ENCODE results near the gene TSPYL1.
A peak's percentile ranks its signal among the peaks of the same experiment; 100 is the strongest.

Gene TSPYL1

GRCh38 chr6:116254297-116255056, 25.3 kb downstream of the TSPYL1 start:
- no peaks in the 10 kb centered on the region for H3K4me1 Mint-ChIP-seq
- ATAC-seq, result peak; percentile 22

GRCh38 chr6:116253505-116254296, 26.0 kb downstream of the TSPYL1 start, which contains the start of gene TSPYL4:
Gene TSPYL4, minus strand, starts transcription at chr6:116254075. Its CDS starts 67 bp downstream, at chr6:116254008.
- ATAC-seq, result peak; percentile 99
- Mint-ChIP-seq H3K36me3 (peaks cover 14% of the 10 kb centered on the region), H3K27ac (no peak within 1 kb of the TSS), H3K4me1 (peaks cover 1% of the 10 kb centered on the region), H3K4me3 (no peak within 1 kb of the TSS), H3K9me3 (no peaks in the 10 kb centered on the region)
- peak; percentile 70 to 89 for DNase-seq (ENCODE audit: low spot score in 2 of 2)

More at GRCh38 chr6:116254297-116255056, 25.3 kb downstream of the TSPYL1 start:
- Mint-ChIP-seq H3K27ac (no peak overlapping the region), H3K9me3 (no peaks in the 10 kb centered on the region), H3K36me3 (peaks cover 14% of the 10 kb centered on the region), H3K4me3 (no peak overlapping the region)
- DNase-seq (ENCODE audit: low spot score in 2 of 2), result no peak

- Mint-ChIP-seq H3K9me3 (no peaks in the 10 kb centered on the region), H3K4me3 (no peak overlapping the region), H3K36me3 (peaks cover 14% of the 10 kb centered on the region), H3K4me1 (peaks cover 7% of the 10 kb centered on the region), H3K27ac (no peak overlapping the region)
- DNase-seq (ENCODE audit: low spot score in 2 of 2), result no peak
- no peak for ATAC-seq
Measured at GRCh38 chr6:116253188-116253504, 26.6 kb downstream of the TSPYL1 start.

- peaks cover 14% of the 10 kb centered on the region for H3K36me3 Mint-ChIP-seq
- DNase-seq (ENCODE audit: low spot score in 2 of 2) (no peak), ATAC-seq (no peak)
- no peak overlapping the region for H3K4me3 Mint-ChIP-seq
- H3K9me3 Mint-ChIP-seq, result no peaks in the 10 kb centered on the region
- H3K4me1 Mint-ChIP-seq, result peaks cover 7% of the 10 kb centered on the region
- H3K27ac Mint-ChIP-seq, result peak overlapping the region; percentile 79
Measured at GRCh38 chr6:116251568-116252384, 28.0 kb downstream of the TSPYL1 start.

- H3K27ac Mint-ChIP-seq, result peak overlapping the region; percentile 0
- peaks cover 7% of the 10 kb centered on the region for H3K4me1 Mint-ChIP-seq
- H3K4me3 Mint-ChIP-seq, result no peak overlapping the region
- H3K36me3 Mint-ChIP-seq, result peaks cover 24% of the 10 kb centered on the region
- no peaks in the 10 kb centered on the region for H3K9me3 Mint-ChIP-seq
- ATAC-seq (no peak), DNase-seq (ENCODE audit: low spot score in 2 of 2) (no peak)
Measured at GRCh38 chr6:116248577-116248976, 31.2 kb downstream of the TSPYL1 start.

- Mint-ChIP-seq H3K4me3 (no peak overlapping the region), H3K9me3 (no peaks in the 10 kb centered on the region), H3K4me1 (peaks cover 7% of the 10 kb centered on the region), H3K27ac (no peak overlapping the region), H3K36me3 (peaks cover 25% of the 10 kb centered on the region)
- no peak for DNase-seq (ENCODE audit: low spot score in 2 of 2)
- ATAC-seq, result no peak
Measured at GRCh38 chr6:116247285-116247684, 32.4 kb downstream of the TSPYL1 start.

- Mint-ChIP-seq H3K4me1 (peaks cover 7% of the 10 kb centered on the region), H3K4me3 (no peak overlapping the region), H3K9me3 (no peaks in the 10 kb centered on the region), H3K27ac (no peak overlapping the region), H3K36me3 (peaks cover 25% of the 10 kb centered on the region)
- DNase-seq (ENCODE audit: low spot score in 2 of 2) (no peak), ATAC-seq (no peak)
Measured at GRCh38 chr6:116246089-116246488, 33.6 kb downstream of the TSPYL1 start.

GRCh38 chr6:116244284-116244683, 35.4 kb downstream of the TSPYL1 start:
- H3K4me1 Mint-ChIP-seq, result peaks cover 7% of the 10 kb centered on the region
- DNase-seq (ENCODE audit: low spot score in 2 of 2), result no peak
- ATAC-seq, result no peak
- H3K4me3 Mint-ChIP-seq, result no peak overlapping the region
- H3K36me3 Mint-ChIP-seq, result peaks cover 25% of the 10 kb centered on the region
- H3K9me3 Mint-ChIP-seq, result no peaks in the 10 kb centered on the region
- no peak overlapping the region for H3K27ac Mint-ChIP-seq

- Mint-ChIP-seq H3K27ac (no peak overlapping the region), H3K4me3 (no peak overlapping the region), H3K9me3 (no peaks in the 10 kb centered on the region), H3K4me1 (no peaks in the 10 kb centered on the region), H3K36me3 (peaks cover 43% of the 10 kb centered on the region)
- no peak for ATAC-seq
- no peak for DNase-seq (ENCODE audit: low spot score in 2 of 2)
Measured at GRCh38 chr6:116239856-116240255, 39.9 kb downstream of the TSPYL1 start.

- DNase-seq (ENCODE audit: low spot score in 2 of 2), result no peak
- peaks cover 39% of the 10 kb centered on the region for H3K36me3 Mint-ChIP-seq
- H3K9me3 Mint-ChIP-seq, result no peaks in the 10 kb centered on the region
- no peaks in the 10 kb centered on the region for H3K4me1 Mint-ChIP-seq
- no peak overlapping the region for H3K4me3 Mint-ChIP-seq
- no peak for ATAC-seq
- H3K27ac Mint-ChIP-seq, result no peak overlapping the region
Measured at GRCh38 chr6:116239256-116239655, 40.5 kb downstream of the TSPYL1 start.

- Mint-ChIP-seq H3K4me1 (no peaks in the 10 kb centered on the region), H3K9me3 (no peaks in the 10 kb centered on the region), H3K36me3 (peaks cover 32% of the 10 kb centered on the region), H3K4me3 (no peak overlapping the region), H3K27ac (peak overlapping the region; percentile 48)
- DNase-seq (ENCODE audit: low spot score in 2 of 2) (no peak), ATAC-seq (no peak)
Measured at GRCh38 chr6:116238083-116238482, 41.6 kb downstream of the TSPYL1 start.

- no peak for ATAC-seq
- Mint-ChIP-seq H3K4me3 (no peak overlapping the region), H3K4me1 (no peaks in the 10 kb centered on the region), H3K36me3 (peaks cover 27% of the 10 kb centered on the region), H3K9me3 (no peaks in the 10 kb centered on the region), H3K27ac (no peak overlapping the region)
- no peak for DNase-seq (ENCODE audit: low spot score in 2 of 2)
Measured at GRCh38 chr6:116234689-116235088, 45.0 kb downstream of the TSPYL1 start.

- Mint-ChIP-seq H3K36me3 (peaks cover 8% of the 10 kb centered on the region), H3K4me3 (no peak overlapping the region), H3K9me3 (no peaks in the 10 kb centered on the region), H3K4me1 (no peaks in the 10 kb centered on the region), H3K27ac (no peak overlapping the region)
- DNase-seq (ENCODE audit: low spot score in 2 of 2) (no peak), ATAC-seq (no peak)
Measured at GRCh38 chr6:116229287-116229913, 50.3 kb downstream of the TSPYL1 start.

All from stimulated activated effector memory CD8-positive, alpha-beta T cell treated with anti-CD3 and anti-CD28 coated beads, Interleukin-12 subunit alpha, Interleukin-12 subunit beta, amount 100 ng/mL, for 72 hours (primary cell).